ENCODE results near the gene ARID5A.

DNA sequence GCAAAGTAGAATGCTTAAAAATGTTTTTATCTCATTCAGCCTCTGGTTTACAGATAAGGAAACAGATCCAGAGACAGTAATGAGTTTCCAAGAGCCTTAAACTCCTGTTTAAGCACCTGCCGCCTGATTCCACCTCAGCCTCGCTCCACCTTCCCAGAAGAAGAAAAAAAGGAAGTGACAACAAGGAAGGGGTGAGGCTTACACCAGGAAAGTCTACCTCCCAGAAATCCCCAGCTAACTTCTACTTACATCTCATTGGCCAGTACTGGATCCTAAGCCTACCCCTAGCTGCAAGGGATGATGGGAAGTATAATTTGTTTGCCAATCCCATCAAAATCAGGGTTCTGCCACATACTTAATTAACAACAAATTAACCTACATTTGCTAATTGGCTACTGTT lies 15.3 kb upstream of the ARID5A start:
- TF ChIP-seq, protein P1, sequence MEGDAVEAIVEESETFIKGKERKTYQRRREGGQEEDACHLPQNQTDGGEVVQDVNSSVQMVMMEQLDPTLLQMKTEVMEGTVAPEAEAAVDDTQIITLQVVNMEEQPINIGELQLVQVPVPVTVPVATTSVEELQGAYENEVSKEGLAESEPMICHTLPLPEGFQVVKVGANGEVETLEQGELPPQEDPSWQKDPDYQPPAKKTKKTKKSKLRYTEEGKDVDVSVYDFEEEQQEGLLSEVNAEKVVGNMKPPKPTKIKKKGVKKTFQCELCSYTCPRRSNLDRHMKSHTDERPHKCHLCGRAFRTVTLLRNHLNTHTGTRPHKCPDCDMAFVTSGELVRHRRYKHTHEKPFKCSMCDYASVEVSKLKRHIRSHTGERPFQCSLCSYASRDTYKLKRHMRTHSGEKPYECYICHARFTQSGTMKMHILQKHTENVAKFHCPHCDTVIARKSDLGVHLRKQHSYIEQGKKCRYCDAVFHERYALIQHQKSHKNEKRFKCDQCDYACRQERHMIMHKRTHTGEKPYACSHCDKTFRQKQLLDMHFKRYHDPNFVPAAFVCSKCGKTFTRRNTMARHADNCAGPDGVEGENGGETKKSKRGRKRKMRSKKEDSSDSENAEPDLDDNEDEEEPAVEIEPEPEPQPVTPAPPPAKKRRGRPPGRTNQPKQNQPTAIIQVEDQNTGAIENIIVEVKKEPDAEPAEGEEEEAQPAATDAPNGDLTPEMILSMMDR (CRISPR knock-in tag; IDR thresholded peaks at IDR 0.05) = no peak
- TF ChIP-seq IKZF4 (CRISPR knock-in tag; IDR thresholded peaks at IDR 0.05; ENCODE audit: borderline replicate concordance, low read depth, not compliant biosample characterization) (no peak), NR3C1 (CRISPR knock-in tag; IDR thresholded peaks at IDR 0.05) (no peak), POLR2AphosphoS5 (IDR thresholded peaks at IDR 0.05; ENCODE audit: low read depth, low read length) (no peak), BCL6 (CRISPR knock-in tag; IDR thresholded peaks at IDR 0.05) (no peak), CREB1 (IDR thresholded peaks at IDR 0.05) (no peak), CREB1 (CRISPR knock-in tag; IDR thresholded peaks at IDR 0.05) (no peak), NBN (conservative IDR thresholded peaks at IDR 0.05) (no peak), MXD4 (CRISPR knock-in tag; IDR thresholded peaks at IDR 0.05) (no peak)
- TF ChIP-seq, protein P2, sequence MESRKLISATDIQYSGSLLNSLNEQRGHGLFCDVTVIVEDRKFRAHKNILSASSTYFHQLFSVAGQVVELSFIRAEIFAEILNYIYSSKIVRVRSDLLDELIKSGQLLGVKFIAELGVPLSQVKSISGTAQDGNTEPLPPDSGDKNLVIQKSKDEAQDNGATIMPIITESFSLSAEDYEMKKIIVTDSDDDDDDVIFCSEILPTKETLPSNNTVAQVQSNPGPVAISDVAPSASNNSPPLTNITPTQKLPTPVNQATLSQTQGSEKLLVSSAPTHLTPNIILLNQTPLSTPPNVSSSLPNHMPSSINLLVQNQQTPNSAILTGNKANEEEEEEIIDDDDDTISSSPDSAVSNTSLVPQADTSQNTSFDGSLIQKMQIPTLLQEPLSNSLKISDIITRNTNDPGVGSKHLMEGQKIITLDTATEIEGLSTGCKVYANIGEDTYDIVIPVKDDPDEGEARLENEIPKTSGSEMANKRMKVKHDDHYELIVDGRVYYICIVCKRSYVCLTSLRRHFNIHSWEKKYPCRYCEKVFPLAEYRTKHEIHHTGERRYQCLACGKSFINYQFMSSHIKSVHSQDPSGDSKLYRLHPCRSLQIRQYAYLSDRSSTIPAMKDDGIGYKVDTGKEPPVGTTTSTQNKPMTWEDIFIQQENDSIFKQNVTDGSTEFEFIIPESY (CRISPR knock-in tag; IDR thresholded peaks at IDR 0.05) = no peak
